Measurements from ENCODE around the gene ACAP1.

GRCh38 chr17:7328009-7328408 lies 8.3 kb upstream of the ACAP1 start:
- no peak for TF ChIP-seq EZH2 (IDR thresholded peaks at IDR 0.05; ENCODE audit: low read depth)
- no peak for TF ChIP-seq CTCF (conservative IDR thresholded peaks at IDR 0.05)

Data from PC-9 (cell line).